ENCODE measurements around the gene CAMTA1.

- TF ChIP-seq POLR2A (IDR thresholded peaks at IDR 0.05; ENCODE audit: borderline replicate concordance, extremely low read depth, insufficient read depth, insufficient read length), result no peak
- no peak for TF ChIP-seq CTCF (IDR thresholded peaks at IDR 0.05 in 2 of 3, conservative IDR thresholded peaks at IDR 0.05 in 1 of 3; ENCODE audit: borderline replicate concordance in 1 of 3, insufficient read depth in 1 of 3, low read depth in 2 of 3, low read length in 2 of 3)
- no peak for TF ChIP-seq EZH2 (IDR thresholded peaks at IDR 0.05)
- TF ChIP-seq POLR2AphosphoS5 (IDR thresholded peaks at IDR 0.05; ENCODE audit: low read depth, low read length), result no peak
- no peak for TF ChIP-seq SRF (IDR thresholded peaks at IDR 0.05; ENCODE audit: low read depth)
- TF ChIP-seq YY1 (IDR thresholded peaks at IDR 0.05; ENCODE audit: extremely low read depth, insufficient replicate concordance, low read depth, low read length), result no peak
- no peak for TF ChIP-seq SP1 (IDR thresholded peaks at IDR 0.05; ENCODE audit: low read depth)
- TF ChIP-seq FOSL1 (IDR thresholded peaks at IDR 0.05; ENCODE audit: low read depth), result no peak
- no peak for TF ChIP-seq ATF3 (IDR thresholded peaks at IDR 0.05)
- TF ChIP-seq ZBTB33 (IDR thresholded peaks at IDR 0.05; ENCODE audit: extremely low read depth, insufficient replicate concordance, low read length), result no peak
Measured at GRCh38 chr1:7705908-7706216, 920.6 kb downstream of the CAMTA1 start.

Data from HCT116 (cell line).